A673 (cell line): Measurements from ENCODE around the gene ANKK1. TPM values are rescaled to one million over a fixed set of nuclear protein-coding genes. Genes with fewer than 3 reads are reported as not detected.

Source experiments
- BruUV-seq: library from RNA; stranded (reverse); fragments of 400-500 nt; replicated peaks from 2 replicates; lab custom pipeline; 2021; lab: Mats Ljungman, UMichigan
- CTCF ChIA-PET: fragments of 300-600 bp; sonication (Branson Sonifier 250); formaldehyde crosslinking; loops from one replicate; lab custom pipeline; 2022; ENCODE audit warnings: antibody characterized with exemption; lab: Charles Lee
- POLR2A ChIA-PET: fragments of 300-600 bp; sonication (Branson Sonifier 250); formaldehyde crosslinking; loops from one replicate; lab custom pipeline; 2022; ENCODE audit warnings: antibody characterized with exemption; ENCODE audit not compliant: low non-redundant PET; lab: Charles Lee
- DNase-seq: peaks from one replicate; pipeline ENCODE4 v3.0.0-alpha.2; 2015; ENCODE audit warnings: low spot score
- H3K27ac ChIP-seq: fragments of 200-600 bp; sonication (generic); 2 replicates; pipeline ENCODE4 v1.5.1; 2016; ENCODE audit warnings: mixed run types, low read depth, mild to moderate bottlenecking, mixed read lengths, antibody characterized with exemption, low read length; ENCODE audit not compliant: poor library complexity, severe bottlenecking
- H3K27me3 ChIP-seq: fragments of 200-600 bp; sonication (generic); replicated peaks from 2 replicates; pipeline ENCODE4 v1.6.1; 2017; ENCODE audit warnings: mixed run types, low read depth, mild to moderate bottlenecking, mixed read lengths, antibody characterized with exemption, low read length; ENCODE audit not compliant: insufficient read depth, poor library complexity
- H3K36me3 ChIP-seq: fragments of 200-600 bp; sonication (generic); 2 replicates; pipeline ENCODE4 v1.6.1; 2016; ENCODE audit warnings: mixed run types, mild to moderate bottlenecking, mixed read lengths, antibody characterized with exemption, low read length; ENCODE audit not compliant: insufficient read depth, poor library complexity, severe bottlenecking
- H3K4me1 ChIP-seq: fragments of 200-600 bp; sonication (generic); 2 replicates; pipeline ENCODE4 v1.6.1; 2017; ENCODE audit warnings: mixed run types, mild to moderate bottlenecking, mixed read lengths, antibody characterized with exemption, low read length; ENCODE audit not compliant: insufficient read depth, poor library complexity, severe bottlenecking
- H3K4me3 ChIP-seq: fragments of 200-600 bp; sonication (generic); 2 replicates; pipeline ENCODE4 v1.5.1; 2016; ENCODE audit warnings: low read depth, mixed run types, mild to moderate bottlenecking, mixed read lengths, low read length; ENCODE audit not compliant: poor library complexity, severe bottlenecking
- H3K9me3 ChIP-seq: fragments of 200-600 bp; sonication (generic); 2 replicates; pipeline ENCODE4 v1.6.1; 2016; ENCODE audit warnings: mixed run types, low read depth, mild to moderate bottlenecking, mixed read lengths, antibody characterized with exemption, low read length; ENCODE audit not compliant: poor library complexity, severe bottlenecking
- EZH2 ChIP-seq: fragments of 200-600 bp; sonication (generic); IDR thresholded peaks from 2 replicates; pipeline ENCODE4 v1.6.1; 2017; ENCODE audit warnings: borderline replicate concordance, low read depth, mild to moderate bottlenecking, mixed read lengths, antibody characterized with exemption, low read length; ENCODE audit not compliant: poor library complexity, severe bottlenecking
- intact Hi-C: fragments of 100-400 bp; cut with micrococcal nuclease; formaldehyde crosslinking; loops from one replicate; pipeline ENCODE4 v1.10.0; 2022; ENCODE audit not compliant: unreplicated experiment
- total RNA-seq: library from RNA; stranded (reverse); gene quantifications from 2 replicates; pipeline ENCODE4 v1.2.3, GENCODE V29; 2021
- TF ChIP-seq, protein P1 (sequence below): fragments of 300-800, 200-600 bp; sonication (generic); conservative IDR thresholded peaks from 2 replicates; pipeline ENCODE4 v1.5.1; 2017; ENCODE audit warnings: low read depth, mild to moderate bottlenecking, antibody characterized with exemption, low read length, moderate library complexity, mixed read lengths

The ANKK1 gene
- total RNA-seq, 1 experiment from 2014 or later, result 0.43 TPM

GRCh38 chr11:113349528-113349927 is 38.1 kb upstream of the ANKK1 start:
- Histone ChIP-seq H3K9me3 (no peaks in the 10 kb centered on the region), H3K36me3 (no peaks in the 10 kb centered on the region), H3K4me1 (peaks cover 3% of the 10 kb centered on the region), H3K27me3 (no peaks in the 10 kb centered on the region), H3K27ac (no peak overlapping the region), H3K4me3 (no peak overlapping the region)
- POLR2A ChIA-PET, result no interaction called here
- CTCF ChIA-PET, result interaction anchor here (0.6 kb wide), 1 partner anchor 623 kb away, joined by 3 read pairs; no protein-coding TSS in a partner anchor
- DNase-seq, result peak; percentile 31
- TF ChIP-seq EZH2, result no peak
- TF ChIP-seq, protein P1, sequence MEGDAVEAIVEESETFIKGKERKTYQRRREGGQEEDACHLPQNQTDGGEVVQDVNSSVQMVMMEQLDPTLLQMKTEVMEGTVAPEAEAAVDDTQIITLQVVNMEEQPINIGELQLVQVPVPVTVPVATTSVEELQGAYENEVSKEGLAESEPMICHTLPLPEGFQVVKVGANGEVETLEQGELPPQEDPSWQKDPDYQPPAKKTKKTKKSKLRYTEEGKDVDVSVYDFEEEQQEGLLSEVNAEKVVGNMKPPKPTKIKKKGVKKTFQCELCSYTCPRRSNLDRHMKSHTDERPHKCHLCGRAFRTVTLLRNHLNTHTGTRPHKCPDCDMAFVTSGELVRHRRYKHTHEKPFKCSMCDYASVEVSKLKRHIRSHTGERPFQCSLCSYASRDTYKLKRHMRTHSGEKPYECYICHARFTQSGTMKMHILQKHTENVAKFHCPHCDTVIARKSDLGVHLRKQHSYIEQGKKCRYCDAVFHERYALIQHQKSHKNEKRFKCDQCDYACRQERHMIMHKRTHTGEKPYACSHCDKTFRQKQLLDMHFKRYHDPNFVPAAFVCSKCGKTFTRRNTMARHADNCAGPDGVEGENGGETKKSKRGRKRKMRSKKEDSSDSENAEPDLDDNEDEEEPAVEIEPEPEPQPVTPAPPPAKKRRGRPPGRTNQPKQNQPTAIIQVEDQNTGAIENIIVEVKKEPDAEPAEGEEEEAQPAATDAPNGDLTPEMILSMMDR, result no peak
- no TSS peak for BruUV-seq
- intact Hi-C loops, result no loop called here

- H3K27me3 ChIP-seq, result no peaks in the 10 kb centered on the region
- no peaks in the 10 kb centered on the region for H3K36me3 ChIP-seq
- no TSS peak for BruUV-seq
- intact Hi-C loops, result no loop called here
- no peak overlapping the region for H3K27ac ChIP-seq
- no peaks in the 10 kb centered on the region for H3K9me3 ChIP-seq
- peaks cover 3% of the 10 kb centered on the region for H3K4me1 ChIP-seq
- CTCF ChIA-PET, result no interaction called here
- TF ChIP-seq EZH2, result no peak
- TF ChIP-seq, protein P1, result no peak
- H3K4me3 ChIP-seq, result no peak overlapping the region
- no peak for DNase-seq
- POLR2A ChIA-PET, result no interaction called here
Observed at GRCh38 chr11:113350336-113351067, 37.1 kb upstream of the ANKK1 start.

DNA sequence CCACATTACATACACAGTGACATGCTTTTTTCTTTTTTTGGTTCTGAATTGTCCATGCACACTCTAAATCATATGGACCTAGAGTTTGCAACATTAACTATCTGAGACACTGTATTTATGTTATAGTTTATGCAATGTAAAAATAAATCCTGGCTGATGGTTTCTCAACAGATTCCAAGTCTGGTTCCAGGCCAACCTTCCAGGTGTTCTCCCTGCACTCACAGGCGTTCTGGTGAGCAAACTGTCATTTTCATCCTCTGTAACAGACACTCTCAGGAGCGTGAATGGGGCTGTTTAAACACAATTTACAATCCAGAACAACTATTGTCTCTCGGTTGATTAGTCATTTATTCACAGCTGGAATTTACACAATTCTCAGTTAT is 36.5 kb upstream of the ANKK1 start:
- H3K4me3 ChIP-seq, result no peak overlapping the region
- no peaks in the 10 kb centered on the region for H3K36me3 ChIP-seq
- peaks cover 3% of the 10 kb centered on the region for H3K4me1 ChIP-seq
- no peak for TF ChIP-seq EZH2
- no TSS peak for BruUV-seq
- CTCF ChIA-PET, result no interaction called here
- POLR2A ChIA-PET, result no interaction called here
- no peak for DNase-seq
- no peaks in the 10 kb centered on the region for H3K27me3 ChIP-seq
- intact Hi-C loops, result no loop called here
- H3K9me3 ChIP-seq, result no peaks in the 10 kb centered on the region
- H3K27ac ChIP-seq, result no peak overlapping the region

DNA sequence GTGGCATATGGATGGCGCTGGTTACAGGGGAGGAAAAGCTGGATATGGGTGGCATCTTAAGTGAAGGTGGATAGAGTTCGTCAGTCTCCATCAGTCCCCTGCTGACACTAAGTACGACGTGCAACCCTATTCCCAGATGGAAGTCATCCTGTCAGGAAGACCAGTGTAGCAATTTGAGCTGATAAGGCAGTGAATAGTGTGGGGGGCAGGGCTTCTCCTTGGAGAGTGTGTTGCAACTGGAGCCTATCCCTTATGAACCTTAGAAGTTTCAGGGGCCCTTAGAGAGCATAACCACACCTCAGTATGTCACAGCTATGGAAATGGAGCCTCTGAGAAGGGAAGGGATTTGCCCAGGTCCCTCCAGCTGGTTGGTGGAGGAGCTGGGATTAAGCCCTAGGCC is 36.1 kb upstream of the ANKK1 start:
- DNase-seq, result no peak
- TF ChIP-seq, protein P1, result no peak
- TF ChIP-seq EZH2, result no peak
- H3K36me3 ChIP-seq, result no peaks in the 10 kb centered on the region
- no peak overlapping the region for H3K27ac ChIP-seq
- H3K27me3 ChIP-seq, result no peaks in the 10 kb centered on the region
- ChIA-PET POLR2A (no interaction called here), CTCF (no interaction called here)
- no peaks in the 10 kb centered on the region for H3K9me3 ChIP-seq
- intact Hi-C loops, result no loop called here
- H3K4me1 ChIP-seq, result peaks cover 3% of the 10 kb centered on the region
- BruUV-seq, result no TSS peak
- H3K4me3 ChIP-seq, result no peak overlapping the region
